Right cardiac atrium (tissue), 5 donors: Measurements from ENCODE around the gene HS3ST2. TPM values are rescaled to one million over a fixed set of nuclear protein-coding genes. Genes with fewer than 3 reads are reported as not detected.
"Not testable (repeated sequence)": the region's sequence is repeated elsewhere in the genome, so short reads cannot be mapped to it uniquely, and the experiment has no call there.

Experiments used
- ATAC-seq, 2 donors: fragments of 200-7000 bp; cut with Tn5 transposase; one replicate each; pipeline versions ENCODE4 v1.8.0 to v1.9.1; 2020; ENCODE audit warnings: moderate library complexity in 2 of 2, mild to moderate bottlenecking in 1 of 2
- DNase-seq, 3 donors: peaks; one replicate each; pipeline ENCODE4 v3.0.0-alpha.2; 2020
- H3K27ac ChIP-seq: one replicate; pipeline ENCODE4 v1.5.1; 2013; ENCODE audit warnings: mild to moderate bottlenecking, low read length, control low read depth, moderate library complexity
- H3K27me3 ChIP-seq: one replicate; pipeline ENCODE4 v1.6.1; 2013; ENCODE audit not compliant: control insufficient read depth, insufficient read depth
- H3K4me1 ChIP-seq: one replicate; pipeline ENCODE4 v1.6.1; 2013; ENCODE audit warnings: low read length; ENCODE audit not compliant: control insufficient read depth, insufficient read depth
- H3K4me3 ChIP-seq: one replicate; pipeline ENCODE4 v1.5.1; 2013; ENCODE audit warnings: low read length, control low read depth
- H3K9me3 ChIP-seq: one replicate; pipeline ENCODE4 v1.6.1; 2013; ENCODE audit warnings: low read length; ENCODE audit not compliant: control insufficient read depth
- WGBS: extraction: QIAGEN DNeasy Blood & Tissue Kit; methylation state at CpG from one replicate; pipeline ENCODE4 v1.1.7; 2013; 5-methylcytosine and 5-hydroxymethylcytosine counted together
- intact Hi-C, 4 donors: fragments of 100-400 bp; cut with DNase I; formaldehyde crosslinking; loops; one replicate each; pipeline versions ENCODE4 v1.11.0 to v1.14.0; 2022 to 2023
- polyA plus RNA-seq: library from polyadenylated mRNA; stranded (reverse); fragments of 200-250 nt; gene quantifications from one replicate; pipeline ENCODE4 v1.2.3, GENCODE V29; 2013
- total RNA-seq, 4 donors: library from RNA; stranded (reverse); fragmentation: NEBNext Ultra II Directional; extraction: Animal tissue kit (Norgen Biotek cat#: 25700); gene quantifications; one replicate each; pipeline ENCODE4 v1.2.1, GENCODE V29; 2021
- donor health status: healthy with polysubstance abuse.
- donor health status: DM: no; HTN: yes; CAD: no.
- donor health status: DM: no; HTN: no; CAD: no.
- donor health status: DM: no; HTN: yes; CAD: no; lungs with severe emphysema.
- donor health status: DM: yes; HTN: yes; CAD: no.

The HS3ST2 gene
- total and polyA plus RNA-seq, 5 donors: 0.24 to 2.5 (median 0.82) TPM

GRCh38 chr16:22933173-22933572 lies 119.2 kb downstream of the HS3ST2 start:
- no peaks in the 10 kb centered on the region for H3K9me3 ChIP-seq
- H3K27me3 ChIP-seq: no peaks in the 10 kb centered on the region
- ATAC-seq (peak; percentile 86 to 95), DNase-seq (peak in 2 of 3 donors; percentile 55 to 56)
- H3K4me1 ChIP-seq: no peaks in the 10 kb centered on the region
- WGBS: 9% methylated on average over 2 of the region's 2 CpGs
- no peak overlapping the region for H3K4me3 ChIP-seq
- intact Hi-C loops: no loop called here
- H3K27ac ChIP-seq: no peak overlapping the region

- Histone ChIP-seq H3K4me1 (no peaks in the 10 kb centered on the region), H3K27me3 (no peaks in the 10 kb centered on the region), H3K4me3 (no peak overlapping the region), H3K9me3 (no peaks in the 10 kb centered on the region), H3K27ac (no peak overlapping the region)
- ATAC-seq (no peak), DNase-seq (no peak)
- 67% methylated on average over 2 of the region's 2 CpGs for WGBS
- intact Hi-C loops: no loop called here
Observed at GRCh38 chr16:22934786-22935185, 120.8 kb downstream of the HS3ST2 start.

GRCh38 chr16:22937169-22937568 lies 123.2 kb downstream of the HS3ST2 start:
- DNase-seq (no peak), ATAC-seq (no peak)
- Histone ChIP-seq H3K9me3 (no peaks in the 10 kb centered on the region), H3K27ac (no peak overlapping the region), H3K27me3 (no peaks in the 10 kb centered on the region), H3K4me3 (no peak overlapping the region), H3K4me1 (no peaks in the 10 kb centered on the region)
- 85% methylated on average over 6 of the region's 6 CpGs for WGBS
- intact Hi-C loops: no loop called here

GRCh38 chr16:22938647-22939046 lies 124.7 kb downstream of the HS3ST2 start:
- no peak overlapping the region for H3K4me3 ChIP-seq
- H3K4me1 ChIP-seq: no peaks in the 10 kb centered on the region
- H3K27me3 ChIP-seq: no peaks in the 10 kb centered on the region
- H3K27ac ChIP-seq: no peak overlapping the region
- intact Hi-C loops: no loop called here
- no peak for ATAC-seq
- 81% methylated on average over 1 of the region's 1 CpG for WGBS
- no peak for DNase-seq
- no peaks in the 10 kb centered on the region for H3K9me3 ChIP-seq

- not testable (repeated sequence) for H3K4me3 ChIP-seq, H3K9me3 ChIP-seq, DNase-seq, H3K27ac ChIP-seq, H3K4me1 ChIP-seq, H3K27me3 ChIP-seq, ATAC-seq
- 51% methylated on average over 4 of the region's 4 CpGs for WGBS
- intact Hi-C loops: loop anchor here in 1 of 4 donors (10.0 kb wide), 1 partner anchor 45 kb away; no protein-coding TSS in a partner anchor
Observed at GRCh38 chr16:22939744-22940363, 125.9 kb downstream of the HS3ST2 start.

GRCh38 chr16:22941970-22942501 lies 128.1 kb downstream of the HS3ST2 start:
- intact Hi-C loops: loop anchor here in 1 of 4 donors (10.0 kb wide), 1 partner anchor 47 kb away; no protein-coding TSS in a partner anchor
- no peak for DNase-seq
- no peaks in the 10 kb centered on the region for H3K9me3 ChIP-seq
- no peak for ATAC-seq
- H3K4me1 ChIP-seq: no peaks in the 10 kb centered on the region
- WGBS: 95% methylated on average over 2 of the region's 2 CpGs
- H3K27me3 ChIP-seq: no peaks in the 10 kb centered on the region
- H3K27ac ChIP-seq: no peak overlapping the region
- H3K4me3 ChIP-seq: no peak overlapping the region

GRCh38 chr16:22942811-22943210 lies 128.8 kb downstream of the HS3ST2 start:
- Histone ChIP-seq H3K4me3 (no peak overlapping the region), H3K27me3 (no peaks in the 10 kb centered on the region), H3K9me3 (no peaks in the 10 kb centered on the region), H3K27ac (no peak overlapping the region), H3K4me1 (no peaks in the 10 kb centered on the region)
- no peak for ATAC-seq
- intact Hi-C loops: loop anchor here in 1 of 4 donors (10.0 kb wide), 1 partner anchor 48 kb away; no protein-coding TSS in a partner anchor
- no peak for DNase-seq
- 87% methylated on average over 1 of the region's 1 CpG for WGBS

- Histone ChIP-seq H3K4me1 (no peaks in the 10 kb centered on the region), H3K27me3 (no peaks in the 10 kb centered on the region), H3K4me3 (no peak overlapping the region), H3K9me3 (no peaks in the 10 kb centered on the region), H3K27ac (no peak overlapping the region)
- WGBS: 18% methylated on average over 1 of the region's 1 CpG
- ATAC-seq: no peak
- intact Hi-C loops: loop anchor here in 2 of 4 donors (5.0 to 10.0 kb wide), 2 partner anchors 48 to 51 kb away; no protein-coding TSS in a partner anchor
- no peak for DNase-seq
Observed at GRCh38 chr16:22945361-22945760, 131.4 kb downstream of the HS3ST2 start.

GRCh38 chr16:22946433-22946832 lies 132.5 kb downstream of the HS3ST2 start:
- Histone ChIP-seq H3K4me3 (no peak overlapping the region), H3K9me3 (no peaks in the 10 kb centered on the region), H3K4me1 (no peaks in the 10 kb centered on the region), H3K27ac (no peak overlapping the region), H3K27me3 (no peaks in the 10 kb centered on the region)
- intact Hi-C loops: loop anchor here in 2 of 4 donors (5.0 to 10.0 kb wide), 2 partner anchors 49 to 52 kb away; no protein-coding TSS in a partner anchor
- no peak for ATAC-seq
- WGBS: 73% methylated on average over 2 of the region's 2 CpGs
- DNase-seq: no peak

- H3K4me1 ChIP-seq: no peaks in the 10 kb centered on the region
- peak overlapping the region; percentile 22 for H3K4me3 ChIP-seq
- intact Hi-C loops: loop anchor here in 2 of 4 donors (5.0 to 10.0 kb wide), 2 partner anchors 51 to 53 kb away; no protein-coding TSS in a partner anchor
- ATAC-seq (peak; percentile 47 to 61), DNase-seq (peak in 1 of 3 donors; percentile 51)
- 16% methylated on average over 33 of the region's 33 CpGs for WGBS
- H3K9me3 ChIP-seq: no peaks in the 10 kb centered on the region
- H3K27ac ChIP-seq: no peak overlapping the region
- H3K27me3 ChIP-seq: no peaks in the 10 kb centered on the region
Observed at GRCh38 chr16:22948058-22948602, 134.2 kb downstream of the HS3ST2 start.
